OCI-LY7 (cell line): ENCODE measurements around the gene TMPRSS11E.

Experiments used
- EZH2phosphoT487 ChIP-seq: fragments of 200-600 bp; sonication (generic); IDR thresholded peaks from 2 replicates; pipeline ENCODE4 v1.6.1; 2018; ENCODE audit warnings: low read depth, borderline replicate concordance, mild to moderate bottlenecking, mixed run types, antibody characterized with exemption, low read length, moderate library complexity, mixed read lengths
- TF ChIP-seq, protein P1 (sequence below): fragments of 200-600 bp; sonication (generic); conservative IDR thresholded peaks from 2 replicates; pipeline ENCODE4 v1.5.1; 2014; ENCODE audit warnings: mild to moderate bottlenecking, antibody characterized with exemption, low read length, moderate library complexity, mixed read lengths

DNA sequence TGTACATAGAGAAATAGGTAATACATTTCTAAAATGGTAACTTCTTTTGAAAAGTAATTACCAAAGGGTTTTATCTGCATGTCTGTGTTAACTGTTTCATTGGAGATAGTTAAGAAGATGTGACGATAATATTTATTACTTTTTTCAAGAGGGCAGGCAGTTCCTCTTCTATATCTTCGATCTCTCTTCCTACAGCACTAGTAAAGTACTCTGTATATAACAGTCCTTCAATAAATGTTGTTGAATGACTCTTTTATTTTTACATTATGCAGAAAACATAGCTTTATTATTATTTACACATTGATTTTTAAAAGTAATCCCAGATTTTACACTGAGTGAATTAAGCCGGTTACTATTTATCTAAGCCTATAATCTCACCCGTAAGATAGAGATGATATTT lies 51.8 kb downstream of the TMPRSS11E start:
- TF ChIP-seq, protein P1, sequence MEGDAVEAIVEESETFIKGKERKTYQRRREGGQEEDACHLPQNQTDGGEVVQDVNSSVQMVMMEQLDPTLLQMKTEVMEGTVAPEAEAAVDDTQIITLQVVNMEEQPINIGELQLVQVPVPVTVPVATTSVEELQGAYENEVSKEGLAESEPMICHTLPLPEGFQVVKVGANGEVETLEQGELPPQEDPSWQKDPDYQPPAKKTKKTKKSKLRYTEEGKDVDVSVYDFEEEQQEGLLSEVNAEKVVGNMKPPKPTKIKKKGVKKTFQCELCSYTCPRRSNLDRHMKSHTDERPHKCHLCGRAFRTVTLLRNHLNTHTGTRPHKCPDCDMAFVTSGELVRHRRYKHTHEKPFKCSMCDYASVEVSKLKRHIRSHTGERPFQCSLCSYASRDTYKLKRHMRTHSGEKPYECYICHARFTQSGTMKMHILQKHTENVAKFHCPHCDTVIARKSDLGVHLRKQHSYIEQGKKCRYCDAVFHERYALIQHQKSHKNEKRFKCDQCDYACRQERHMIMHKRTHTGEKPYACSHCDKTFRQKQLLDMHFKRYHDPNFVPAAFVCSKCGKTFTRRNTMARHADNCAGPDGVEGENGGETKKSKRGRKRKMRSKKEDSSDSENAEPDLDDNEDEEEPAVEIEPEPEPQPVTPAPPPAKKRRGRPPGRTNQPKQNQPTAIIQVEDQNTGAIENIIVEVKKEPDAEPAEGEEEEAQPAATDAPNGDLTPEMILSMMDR, result no peak
- TF ChIP-seq EZH2phosphoT487, result no peak
